HEK293T (cell line): ENCODE results near the gene ARL6.

Experiments
- BHLHE40 ChIP-seq: fragments of 450-650 bp; IDR thresholded peaks from 2 replicates; pipeline ENCODE4 v1.6.1; 2016; ENCODE audit warnings: mild to moderate bottlenecking, moderate library complexity, borderline replicate concordance
- CTBP1 ChIP-seq: fragments of 450-650 bp; IDR thresholded peaks from 2 replicates; pipeline ENCODE4 v1.6.1; 2016; ENCODE audit warnings: borderline replicate concordance
- FOXA1 ChIP-seq: fragments of 450-650 bp; IDR thresholded peaks from 2 replicates; pipeline ENCODE4 v1.6.1; 2016; ENCODE audit warnings: mild to moderate bottlenecking
- FOXK2 ChIP-seq: fragments of 450-650 bp; IDR thresholded peaks from 2 replicates; pipeline ENCODE4 v1.6.1; 2016; ENCODE audit warnings: mild to moderate bottlenecking
- FOXM1 ChIP-seq: fragments of 450-650 bp; IDR thresholded peaks from 2 replicates; pipeline ENCODE4 v1.6.1; 2017; ENCODE audit warnings: mild to moderate bottlenecking, borderline replicate concordance
- HDGF ChIP-seq: fragments of 450-650 bp; IDR thresholded peaks from 2 replicates; pipeline ENCODE4 v1.6.1; 2017; ENCODE audit warnings: antibody characterized with exemption, borderline replicate concordance
- SP1 ChIP-seq: fragments of 450-650 bp; IDR thresholded peaks from 2 replicates; pipeline ENCODE4 v1.6.1; 2017
- SUZ12 ChIP-seq: fragments of 450-650 bp; IDR thresholded peaks from 2 replicates; pipeline ENCODE4 v1.6.1; 2016; ENCODE audit warnings: mild to moderate bottlenecking

- TF ChIP-seq FOXK2 (no peak), CTBP1 (no peak), FOXM1 (no peak), SUZ12 (no peak), FOXA1 (no peak), SP1 (no peak), BHLHE40 (no peak), HDGF (no peak)
Measured at GRCh38 chr3:97793420-97794019, 29.0 kb downstream of the ARL6 start.
